Natural killer cell (primary cell): ENCODE data around the gene GNPDA1. TPM values are rescaled to one million over a fixed set of nuclear protein-coding genes. Genes with fewer than 3 reads are reported as not detected.

Experiments used
- ATAC-seq, 3 donors: fragments of 150-1000 bp in 2 of 3; fragments of 200-7000 bp in 1 of 3; cut with Tn5 transposase; 1 replicate in 1 of 3; 2 replicates in 2 of 3; pipeline ENCODE4 v1.10.0; 2021; ENCODE audit warnings: mild to moderate bottlenecking in 2 of 3, moderate library complexity in 2 of 3
- DNase-seq, 2 donors: peaks; one replicate each; pipeline versions ENCODE4 v3.0.0 to v3.0.0-alpha.2; 2013 to 2021; ENCODE audit warnings: mixed read lengths in 1 of 2
- H3K27ac ChIP-seq: one replicate; pipeline ENCODE4 v1.5.1; 2013; ENCODE audit warnings: mild to moderate bottlenecking, low read length
- H3K27me3 ChIP-seq: one replicate; pipeline ENCODE4 v1.6.1; 2013; ENCODE audit warnings: low read length; ENCODE audit not compliant: control insufficient read depth, insufficient read depth
- H3K36me3 ChIP-seq: one replicate; pipeline ENCODE4 v1.6.1; 2013; ENCODE audit warnings: low read length; ENCODE audit not compliant: control insufficient read depth, insufficient read depth
- H3K4me1 ChIP-seq: one replicate; pipeline ENCODE4 v1.6.1; 2013; ENCODE audit warnings: low read length; ENCODE audit not compliant: control insufficient read depth, insufficient read depth
- H3K4me3 ChIP-seq: one replicate; pipeline ENCODE4 v1.5.1; 2013; ENCODE audit warnings: low read length
- H3K9me3 ChIP-seq: one replicate; pipeline ENCODE4 v1.6.1; 2013; ENCODE audit warnings: low read length; ENCODE audit not compliant: control insufficient read depth, insufficient read depth
- H3K27ac Mint-ChIP-seq, 2 donors: one replicate each; pipeline ENCODE4 v1.8.0; 2022; ENCODE audit warnings: mild to moderate bottlenecking in 2 of 2, mixed read lengths in 2 of 2, moderate library complexity in 1 of 2
- H3K27me3 Mint-ChIP-seq, 2 donors: one replicate each; pipeline ENCODE4 v1.8.0; 2022; ENCODE audit warnings: low read depth in 2 of 2, mixed read lengths in 2 of 2
- H3K36me3 Mint-ChIP-seq: one replicate; pipeline ENCODE4 v1.8.0; 2022; ENCODE audit warnings: mixed read lengths
- H3K4me1 Mint-ChIP-seq, 2 donors: one replicate each; pipeline ENCODE4 v1.8.0; 2022; ENCODE audit warnings: mixed read lengths in 2 of 2
- H3K4me3 Mint-ChIP-seq: one replicate; pipeline ENCODE4 v1.8.0; 2022; ENCODE audit warnings: mild to moderate bottlenecking, moderate library complexity, mixed read lengths
- H3K9me3 Mint-ChIP-seq, 2 donors: one replicate each; pipeline ENCODE4 v1.8.0; 2022; ENCODE audit warnings: mixed read lengths in 2 of 2
- CTCF ChIP-seq: fragments of 200-600 bp; IDR thresholded peaks from one replicate; pipeline ENCODE4 v1.8.0; 2022; ENCODE audit warnings: antibody characterized with exemption
- WGBS: methylation state at CpG from one replicate; pipeline ENCODE4 v1.1.7; 2013; ENCODE audit warnings: missing lambda C conversion rate; ENCODE audit not compliant: insufficient coverage; 5-methylcytosine and 5-hydroxymethylcytosine counted together
- intact Hi-C: fragments of 100-400 bp; cut with micrococcal nuclease; formaldehyde crosslinking; loops from one replicate; pipeline ENCODE4 v1.14.2; 2022
- total RNA-seq, 4 donors: library from RNA; stranded (reverse); fragments of 120-200 nt in 1 of 4; gene quantifications; one replicate each; pipeline versions ENCODE4 v1.2.3 to v1.2.4, GENCODE V29; 2013 to 2022

Gene GNPDA1
- total RNA-seq, 3 donors from 2014 or later (not counting 1 experiment from before 2014, with no cell fraction given): 10.7 to 12.0 (median 11.2) TPM

- peaks cover 0 to 2% of the 10 kb centered on the region in 2 donors for H3K9me3 Mint-ChIP-seq
- TF ChIP-seq CTCF: no peak
- no peaks in the 10 kb centered on the region for H3K36me3 Mint-ChIP-seq
- peaks cover 54% of the 10 kb centered on the region for H3K4me1 ChIP-seq
- ATAC-seq (peak in 2 of 3 donors; percentile 10 to 40), DNase-seq (no peak)
- peaks cover 0 to 2% of the 10 kb centered on the region in 2 donors for H3K27me3 Mint-ChIP-seq
- no peak overlapping the region for H3K27ac ChIP-seq
- 62% methylated on average over 5 of the region's 5 CpGs for WGBS
- no peak overlapping the region for H3K4me3 ChIP-seq
- peaks cover 2% of the 10 kb centered on the region for H3K9me3 ChIP-seq
- H3K27ac Mint-ChIP-seq: peak overlapping the region in 1 of 2 donors; percentile 69
- no peaks in the 10 kb centered on the region for H3K36me3 ChIP-seq
- H3K4me1 Mint-ChIP-seq: peaks cover 43 to 57% of the 10 kb centered on the region in 2 donors
- intact Hi-C loops: loop anchor here (5.0 to 10.0 kb wide), 4 partner anchors 53 to 326 kb away; partner anchors contain the start of genes NDFIP1, PCDH1 and RNF14
- H3K4me3 Mint-ChIP-seq: peak overlapping the region; percentile 31
- no peaks in the 10 kb centered on the region for H3K27me3 ChIP-seq
These were observed 5.1 kb upstream of the GNPDA1 start for GRCh38 chr5:142017832-142018427.

- Mint-ChIP-seq H3K4me3 (peak overlapping the region; percentile 79), H3K36me3 (no peaks in the 10 kb centered on the region), H3K27me3 (no peaks in the 10 kb centered on the region), H3K9me3 (peaks cover 0 to 2% of the 10 kb centered on the region in 2 donors), H3K4me1 (peaks cover 49 to 67% of the 10 kb centered on the region in 2 donors), H3K27ac (peak overlapping the region; percentile 79 to 81)
- ATAC-seq: no peak
- Histone ChIP-seq H3K4me3 (no peak overlapping the region), H3K4me1 (peaks cover 65% of the 10 kb centered on the region), H3K36me3 (no peaks in the 10 kb centered on the region), H3K27ac (peak overlapping the region; percentile 75), H3K27me3 (no peaks in the 10 kb centered on the region), H3K9me3 (peaks cover 2% of the 10 kb centered on the region)
- no peak for TF ChIP-seq CTCF
- intact Hi-C loops: loop anchor here (5.0 to 10.0 kb wide), 4 partner anchors 52 to 324 kb away; partner anchors contain the start of genes NDFIP1, PCDH1 and RNF14
- 55% methylated on average over 4 of the region's 4 CpGs for WGBS
- DNase-seq: peak in 1 of 2 donors; percentile 41
These were observed 3.7 kb upstream of the GNPDA1 start for GRCh38 chr5:142016556-142016955.

- H3K27ac ChIP-seq: peak overlapping the region; percentile 75
- no peaks in the 10 kb centered on the region for H3K36me3 Mint-ChIP-seq
- ATAC-seq (peak; percentile 14 to 65 (median 27)), DNase-seq (peak in 1 of 2 donors; percentile 71)
- no peak for TF ChIP-seq CTCF
- no peak overlapping the region for H3K4me3 ChIP-seq
- H3K4me1 Mint-ChIP-seq: peaks cover 49 to 67% of the 10 kb centered on the region in 2 donors
- peak overlapping the region; percentile 79 for H3K4me3 Mint-ChIP-seq
- H3K27me3 Mint-ChIP-seq: no peaks in the 10 kb centered on the region
- peaks cover 66% of the 10 kb centered on the region for H3K4me1 ChIP-seq
- H3K27me3 ChIP-seq: no peaks in the 10 kb centered on the region
- peaks cover 0 to 2% of the 10 kb centered on the region in 2 donors for H3K9me3 Mint-ChIP-seq
- peak overlapping the region; percentile 79 to 81 for H3K27ac Mint-ChIP-seq
- no peaks in the 10 kb centered on the region for H3K36me3 ChIP-seq
- intact Hi-C loops: loop anchor here (1.0 to 10.0 kb wide), 6 partner anchors 9 to 324 kb away; partner anchors contain the start of genes NDFIP1, PCDH1 and RNF14
- peaks cover 2% of the 10 kb centered on the region for H3K9me3 ChIP-seq
- WGBS: 0% methylated on average over 2 of the region's 6 CpGs
These were observed 3.1 kb upstream of the GNPDA1 start for GRCh38 chr5:142015781-142016533.
